ENCODE measurements around the gene FZR1. TPM values are rescaled to one million over a fixed set of nuclear protein-coding genes. Genes with fewer than 3 reads are reported as not detected.

The FZR1 gene
- total and polyA plus RNA-seq, 2 of the 8 experiments (the other 6 are each of a cell fraction or from before 2014, with no cell fraction given): 21.6 to 35.5 TPM

DNA sequence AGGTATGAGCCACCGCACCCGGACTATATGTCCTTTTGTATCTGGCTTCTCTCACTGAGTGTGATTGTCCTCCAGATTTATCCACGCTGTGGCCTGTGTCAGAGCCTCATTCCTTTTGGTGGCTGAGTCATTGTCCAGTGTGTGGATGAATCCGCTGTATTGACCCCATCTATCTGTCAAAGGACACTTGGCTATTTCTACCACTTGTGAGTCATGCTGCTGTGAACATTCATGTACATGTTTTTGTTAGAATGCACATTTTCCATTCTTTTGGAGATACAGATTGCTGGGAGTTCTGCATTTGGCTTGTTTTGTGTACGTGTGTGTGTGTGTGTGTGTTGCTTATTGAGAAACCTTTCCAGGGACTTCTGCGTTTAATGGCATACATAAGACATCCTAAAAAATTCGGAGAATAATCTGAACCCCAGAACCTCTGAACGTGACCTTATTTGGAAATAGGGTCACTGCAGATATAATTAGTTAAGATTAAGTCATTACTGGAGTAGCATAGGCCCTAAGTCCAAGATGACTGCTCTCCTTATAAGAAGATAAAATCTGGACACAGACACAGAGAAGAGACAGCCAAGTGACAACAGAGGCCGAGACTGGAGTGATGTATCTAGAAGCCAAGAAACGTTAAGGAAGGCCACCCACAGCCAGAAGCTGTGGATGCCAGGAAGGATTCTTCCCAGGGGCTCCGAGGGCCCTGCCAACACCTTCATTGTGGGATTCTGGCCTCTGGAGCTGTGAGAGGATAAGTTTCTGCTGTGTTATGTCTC is 74.2 kb downstream of the FZR1 start:
- H3K23me2 ChIP-seq (ENCODE audit: low read depth, low read length): peaks cover 12% of the 10 kb centered on the region; the same call in 1 of the 2 replicates
- no peak overlapping the region for H2BK120ac ChIP-seq (replicated peaks; ENCODE audit: low read depth, low read length)
- no peak overlapping the region for H3K56ac ChIP-seq (replicated peaks; ENCODE audit: insufficient read length, low read depth, low read length)
- CTCF ChIA-PET (ENCODE audit: partially characterized antibody): interaction anchor here (0.6 to 2.9 kb wide), 6 partner anchors 10 to 1744 kb away, joined by 3 to 13 read pairs (median 4); partner anchors contain the start of gene PLIN5
- H3K79me2 ChIP-seq (ENCODE audit: control insufficient read depth in 1 of 2, insufficient read depth in 2 of 2, low read length in 2 of 2): no peaks in the 10 kb centered on the region
- H4K5ac ChIP-seq (ENCODE audit: insufficient read length, low read depth, low read length): no peak overlapping the region
- peaks cover 0 to 13% (median 8%) of the 10 kb centered on the region in 4 experiments; a peak in 5 of 7 replicates for H3K4me1 ChIP-seq (replicated peaks in 1 of 4; ENCODE audit: control insufficient read depth in 3 of 4, insufficient read depth in 4 of 4, low read length in 3 of 4)
- no peaks in the 10 kb centered on the region for H3K9me3 ChIP-seq (ENCODE audit: insufficient read depth in 2 of 2, low read depth in 1 of 2, low read length in 1 of 2)
- H4K20me1 ChIP-seq (replicated peaks in 1 of 2; ENCODE audit: control insufficient read depth in 1 of 2, insufficient read depth in 2 of 2, low read length in 2 of 2): peaks cover 0 to 4% of the 10 kb centered on the region in 2 experiments
- H2BK5ac ChIP-seq (ENCODE audit: low read depth, low read length): no peak overlapping the region
- H3K9ac ChIP-seq (replicated peaks in 1 of 4; ENCODE audit: extremely low read depth in 1 of 4, low read depth in 3 of 4, low read length in 3 of 4): no peak overlapping the region; a peak in 2 of 7 replicates
- no peak overlapping the region for H3K4me3 ChIP-seq (ENCODE audit: extremely low read depth in 1 of 4, insufficient read depth in 2 of 4, low read depth in 3 of 4, low read length in 4 of 4)
- H4K8ac ChIP-seq (ENCODE audit: extremely low read depth, insufficient read depth, low read length): no peak overlapping the region
- H2BK12ac ChIP-seq (ENCODE audit: low read depth, low read length): no peak overlapping the region
- H3K14ac ChIP-seq (ENCODE audit: insufficient read length): no peak overlapping the region
- H3K36me3 ChIP-seq (ENCODE audit: control insufficient read depth in 2 of 4, insufficient read depth in 4 of 4, low read length in 3 of 4): no peaks in the 10 kb centered on the region
- no peak for DNase-seq (ENCODE audit: low read depth in 1 of 2, low spot score in 2 of 2)
- no peak for TF ChIP-seq EP300 (IDR thresholded peaks at IDR 0.05; ENCODE audit: borderline replicate concordance in 1 of 2, low read depth in 2 of 2, low read length in 2 of 2)
- TF ChIP-seq, protein P1, sequence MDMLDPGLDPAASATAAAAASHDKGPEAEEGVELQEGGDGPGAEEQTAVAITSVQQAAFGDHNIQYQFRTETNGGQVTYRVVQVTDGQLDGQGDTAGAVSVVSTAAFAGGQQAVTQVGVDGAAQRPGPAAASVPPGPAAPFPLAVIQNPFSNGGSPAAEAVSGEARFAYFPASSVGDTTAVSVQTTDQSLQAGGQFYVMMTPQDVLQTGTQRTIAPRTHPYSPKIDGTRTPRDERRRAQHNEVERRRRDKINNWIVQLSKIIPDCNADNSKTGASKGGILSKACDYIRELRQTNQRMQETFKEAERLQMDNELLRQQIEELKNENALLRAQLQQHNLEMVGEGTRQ (IDR thresholded peaks at IDR 0.05; ENCODE audit: low read length): no peak
- no peak for TF ChIP-seq KDM4A (IDR thresholded peaks at IDR 0.05; ENCODE audit: low read depth, low read length, severe bottlenecking)
- TF ChIP-seq TCF12 (IDR thresholded peaks at IDR 0.05; ENCODE audit: low read depth, low read length): no peak
- TF ChIP-seq HDAC2 (IDR thresholded peaks at IDR 0.05; ENCODE audit: borderline replicate concordance in 1 of 2, low read depth in 2 of 2, low read length in 2 of 2): no peak
- TF ChIP-seq RXRA (IDR thresholded peaks at IDR 0.05; ENCODE audit: insufficient read depth, low read depth, low read length): no peak
- no peak for TF ChIP-seq ZNF274 (IDR thresholded peaks at IDR 0.05; ENCODE audit: borderline replicate concordance, extremely low read depth, low read length)
- TF ChIP-seq SIN3A (conservative IDR thresholded peaks at IDR 0.05 in 1 of 2, IDR thresholded peaks at IDR 0.05 in 1 of 2; ENCODE audit: low read depth in 1 of 2, low read length in 2 of 2): no peak
- no peak overlapping the region for H3K18ac ChIP-seq (ENCODE audit: extremely low read depth, low read length)
- H3K4me2 ChIP-seq (ENCODE audit: insufficient read depth in 1 of 2, low read depth in 2 of 2, low read length in 2 of 2): no peak overlapping the region
- no peak overlapping the region for H4K91ac ChIP-seq (replicated peaks; ENCODE audit: insufficient read length, low read length)
- H2AK5ac ChIP-seq (ENCODE audit: low read depth, low read length): no peak overlapping the region
- no peak overlapping the region for H2AFZ ChIP-seq (ENCODE audit: low read length)
- FAIRE-seq: no peak
- no peak overlapping the region for H3K23ac ChIP-seq (ENCODE audit: insufficient read length)
- no peaks in the 10 kb centered on the region for H3K79me1 ChIP-seq (ENCODE audit: low read depth, low read length)
- H3K27ac ChIP-seq (ENCODE audit: low read depth, low read length): no peak overlapping the region
- H2BK20ac ChIP-seq (ENCODE audit: low read length): no peak overlapping the region
- no peak overlapping the region for H3K4ac ChIP-seq (replicated peaks; ENCODE audit: insufficient read length, low read depth, low read length)
- WGBS, 2 experiments (ENCODE audit: extremely low coverage in 1 of 2, insufficient coverage in 1 of 2, insufficient read length in 1 of 2, insufficient replicate concordance in 2 of 2, low coverage in 1 of 2, low lambda C conversion rate in 2 of 2, missing lambda C conversion rate in 1 of 2): 76% methylated on average over 11 of the region's 11 CpGs; no CpG with 5 or more reads in 1 of the 2 experiments
- peaks cover 4 to 9% (median 4%) of the 10 kb centered on the region in 4 experiments; a peak in 6 of 7 replicates for H3K27me3 ChIP-seq (replicated peaks in 1 of 4; ENCODE audit: control insufficient read depth in 3 of 4, extremely low read depth in 1 of 4, insufficient read depth in 3 of 4, low read length in 3 of 4)
- H2BK15ac ChIP-seq (ENCODE audit: low read length): no peak overlapping the region
- POLR2A ChIA-PET (ENCODE audit: partially characterized antibody): interaction anchor here (0.7 kb wide), 1 partner anchor 38 kb away, joined by 3 read pairs; no protein-coding TSS in a partner anchor
